DND-41 (cell line): ENCODE data around the gene CD34.

Source experiments
- ATAC-seq: fragments of 200-7000 bp; cut with Tn5 transposase; 3 replicates; pipeline ENCODE4 v1.9.1; 2021; ENCODE audit warnings: low read depth; ENCODE audit not compliant: insufficient read depth
- DNase-seq: peaks from one replicate; pipeline ENCODE4 v3.0.0-alpha.2; 2020
- H2AFZ ChIP-seq: 2 replicates; pipeline ENCODE4 v1.6.0; 2012; ENCODE audit warnings: low read depth, low read length
- H3K27ac ChIP-seq: 2 replicates; pipeline ENCODE4 v1.5.1; 2012; ENCODE audit warnings: low read length, inconsistent platforms
- H3K27me3 ChIP-seq: fragments of 200-600 bp; sonication (generic); 2 replicates; pipeline ENCODE4 v1.6.0; 2012; ENCODE audit warnings: low read length, mild to moderate bottlenecking, inconsistent platforms; ENCODE audit not compliant: insufficient read depth, poor library complexity
- H3K36me3 ChIP-seq: 2 replicates; pipeline ENCODE4 v1.5.1; 2012; ENCODE audit warnings: low read length, inconsistent platforms; ENCODE audit not compliant: insufficient read depth
- H3K4me1 ChIP-seq: 2 replicates; pipeline ENCODE4 v1.5.1; 2012; ENCODE audit warnings: mild to moderate bottlenecking, low read length; ENCODE audit not compliant: insufficient read depth
- H3K4me2 ChIP-seq: 2 replicates; pipeline ENCODE4 v1.6.0; 2012; ENCODE audit warnings: mild to moderate bottlenecking, moderate library complexity, low read length, inconsistent platforms; ENCODE audit not compliant: insufficient read depth
- H3K4me3 ChIP-seq, 2 experiments: fragments of 200-600 bp in 1 of 2; shearing (Covaris generic) in 1 of 2; 2 replicates each; pipeline ENCODE4 v1.5.1; 2012 to 2016; ENCODE audit warnings: inconsistent platforms in 2 of 2, low read length in 2 of 2, mild to moderate bottlenecking in 2 of 2, low read depth in 1 of 2, moderate library complexity in 1 of 2
- H3K79me2 ChIP-seq: 2 replicates; pipeline ENCODE4 v1.6.0; 2012; ENCODE audit warnings: low read length, inconsistent platforms; ENCODE audit not compliant: insufficient read depth
- H3K9ac ChIP-seq: 2 replicates; pipeline ENCODE4 v1.6.0; 2012; ENCODE audit warnings: low read depth, mild to moderate bottlenecking, inconsistent platforms, low read length, moderate library complexity
- H3K9me3 ChIP-seq: 2 replicates; pipeline ENCODE4 v1.5.1; 2012; ENCODE audit warnings: low read length, moderate library complexity, mild to moderate bottlenecking, inconsistent platforms; ENCODE audit not compliant: insufficient read depth, severe bottlenecking
- H4K20me1 ChIP-seq: 2 replicates; pipeline ENCODE4 v1.6.0; 2012; ENCODE audit warnings: low read length; ENCODE audit not compliant: insufficient read depth
- CTCF ChIP-seq: IDR thresholded peaks from 2 replicates; pipeline ENCODE4 v1.5.1; 2012; ENCODE audit warnings: borderline replicate concordance, low read length, moderate library complexity, mild to moderate bottlenecking; ENCODE audit not compliant: poor library complexity, severe bottlenecking; ENCODE audit errors: extremely low read depth
- EZH2 ChIP-seq: IDR thresholded peaks from 3 replicates; pipeline ENCODE4 v1.6.1; 2012; ENCODE audit warnings: borderline replicate concordance, low read depth, mild to moderate bottlenecking, moderate library complexity, low read length, inconsistent platforms; ENCODE audit not compliant: severe bottlenecking

Gene CD34

GRCh38 chr1:207918011-207918410 lies 7.1 kb upstream of the CD34 start:
- ATAC-seq (no peak), DNase-seq (no peak)
- Histone ChIP-seq H3K9ac (no peak overlapping the region), H3K9me3 (no peaks in the 10 kb centered on the region), H2AFZ (no peak overlapping the region), H3K79me2 (no peaks in the 10 kb centered on the region), H3K27me3 (peaks cover 32% of the 10 kb centered on the region), H3K4me3 (no peak overlapping the region), H3K4me1 (no peaks in the 10 kb centered on the region), H3K36me3 (no peaks in the 10 kb centered on the region), H3K4me2 (no peak overlapping the region), H4K20me1 (no peaks in the 10 kb centered on the region), H3K27ac (no peak overlapping the region)
- TF ChIP-seq CTCF (no peak), EZH2 (no peak)

GRCh38 chr1:207917080-207917479 lies 6.2 kb upstream of the CD34 start:
- no peak for TF ChIP-seq CTCF
- no peak for TF ChIP-seq EZH2
- H3K27ac ChIP-seq: no peak overlapping the region
- H3K4me1 ChIP-seq: no peaks in the 10 kb centered on the region
- no peaks in the 10 kb centered on the region for H3K9me3 ChIP-seq
- H3K4me3 ChIP-seq: no peak overlapping the region
- no peaks in the 10 kb centered on the region for H3K79me2 ChIP-seq
- ATAC-seq (no peak), DNase-seq (no peak)
- H2AFZ ChIP-seq: no peak overlapping the region
- no peaks in the 10 kb centered on the region for H3K36me3 ChIP-seq
- H3K9ac ChIP-seq: no peak overlapping the region
- H3K27me3 ChIP-seq: peaks cover 26% of the 10 kb centered on the region
- no peaks in the 10 kb centered on the region for H4K20me1 ChIP-seq
- H3K4me2 ChIP-seq: no peak overlapping the region

- Histone ChIP-seq H3K4me3 (no peak overlapping the region), H3K27ac (no peak overlapping the region), H2AFZ (no peak overlapping the region), H3K4me1 (no peaks in the 10 kb centered on the region), H3K27me3 (peaks cover 25% of the 10 kb centered on the region), H3K9me3 (no peaks in the 10 kb centered on the region), H3K9ac (no peak overlapping the region), H3K79me2 (no peaks in the 10 kb centered on the region), H4K20me1 (no peaks in the 10 kb centered on the region), H3K36me3 (no peaks in the 10 kb centered on the region), H3K4me2 (no peak overlapping the region)
- TF ChIP-seq EZH2: no peak
- TF ChIP-seq CTCF: no peak
- ATAC-seq: no peak
- DNase-seq: no peak
These were observed 3.0 kb upstream of the CD34 start for GRCh38 chr1:207913951-207914350.
